MM.1S (cell line): ENCODE data around the gene CARMIL1.

Experiments
- CTCF ChIP-seq: fragments of 300-600 bp; sonication (generic); IDR thresholded peaks from 2 replicates; pipeline ENCODE4 v1.5.1; 2016; ENCODE audit warnings: antibody characterized with exemption, low read length, mixed read lengths
- EZH2 ChIP-seq: fragments of 300-600 bp; sonication (generic); optimal IDR thresholded peaks from 2 replicates; pipeline ENCODE3; 2017; ENCODE audit warnings: low read depth, mild to moderate bottlenecking, antibody characterized with exemption, low read length, mixed read lengths
- EZH2phosphoT487 ChIP-seq: fragments of 300-600 bp; sonication (generic); IDR thresholded peaks from 2 replicates; pipeline ENCODE4 v1.6.1; 2018; ENCODE audit warnings: antibody characterized with exemption, low read length

- TF ChIP-seq CTCF (no peak), EZH2 (no peak), EZH2phosphoT487 (no peak)
Observed at GRCh38 chr6:25619217-25619616, 340.0 kb downstream of the CARMIL1 start.
